ENCODE data around the gene ULK4.

ULK4 gene

GRCh38 chr3:41370307-41370706, 591.6 kb downstream of the ULK4 start:
- H3K4me3 ChIP-seq (ENCODE audit: low read depth, low read length) = no peak overlapping the region
- H3K27ac ChIP-seq (ENCODE audit: extremely low read depth, low read depth, low read length) = no peak overlapping the region
- TF ChIP-seq ZNF513 (tag by site-specific recombination; IDR thresholded peaks at IDR 0.05) (no peak), ZFHX2 (tag by site-specific recombination; conservative IDR thresholded peaks at IDR 0.05) (no peak), SALL2 (tag by site-specific recombination; IDR thresholded peaks at IDR 0.05; ENCODE audit: borderline replicate concordance) (no peak), ZNF311 (tag by site-specific recombination; IDR thresholded peaks at IDR 0.05; ENCODE audit: borderline replicate concordance) (no peak), ZBTB10 (tag by site-specific recombination; IDR thresholded peaks at IDR 0.05) (no peak), ZNF138 (tag by site-specific recombination; IDR thresholded peaks at IDR 0.05; ENCODE audit: borderline replicate concordance) (no peak), ZNF501 (tag by site-specific recombination; IDR thresholded peaks at IDR 0.05) (no peak), ZNF785 (tag by site-specific recombination; IDR thresholded peaks at IDR 0.05) (no peak), BCL6B (tag by site-specific recombination; IDR thresholded peaks at IDR 0.05) (no peak), ZNF747 (tag by site-specific recombination; IDR thresholded peaks at IDR 0.05) (no peak)
- ChIA-PET POLR2A (no interaction called here), CTCF (no interaction called here)
- H3K4me1 ChIP-seq (ENCODE audit: control insufficient read depth, insufficient read depth, low read length) = peaks cover 9% of the 10 kb centered on the region; the same call in 1 of the 2 replicates
- H3K36me3 ChIP-seq (ENCODE audit: control insufficient read depth in 2 of 2, insufficient read depth in 1 of 2, low read length in 2 of 2) = no peaks in the 10 kb centered on the region
- no peaks in the 10 kb centered on the region for H3K9me3 ChIP-seq (ENCODE audit: control insufficient read depth, insufficient read depth, low read depth, low read length)

GRCh38 chr3:41369838-41370237, 592.1 kb downstream of the ULK4 start:
- H3K4me1 ChIP-seq (ENCODE audit: control insufficient read depth, insufficient read depth, low read length) = peaks cover 9% of the 10 kb centered on the region; the same call in 1 of the 2 replicates
- ChIA-PET POLR2A (no interaction called here), CTCF (no interaction called here)
- H3K36me3 ChIP-seq (ENCODE audit: control insufficient read depth in 2 of 2, insufficient read depth in 1 of 2, low read length in 2 of 2) = no peaks in the 10 kb centered on the region
- no peak overlapping the region for H3K27ac ChIP-seq (ENCODE audit: extremely low read depth, low read depth, low read length)
- H3K9me3 ChIP-seq (ENCODE audit: control insufficient read depth, insufficient read depth, low read depth, low read length) = no peaks in the 10 kb centered on the region
- H3K4me3 ChIP-seq (ENCODE audit: low read depth, low read length) = no peak overlapping the region
- TF ChIP-seq GLIS1 (tag by site-specific recombination; IDR thresholded peaks at IDR 0.05) (no peak), ZNF140 (tag by site-specific recombination; IDR thresholded peaks at IDR 0.05) (no peak), YY2 (tag by site-specific recombination; IDR thresholded peaks at IDR 0.05) (no peak), ZNF324 (tag by site-specific recombination; IDR thresholded peaks at IDR 0.05) (no peak), ZNF133 (tag by site-specific recombination; IDR thresholded peaks at IDR 0.05) (no peak), ZBTB17 (tag by site-specific recombination; IDR thresholded peaks at IDR 0.05) (peak; percentile 55; the same call in 1 of the 2 replicates), ZNF19 (tag by site-specific recombination; IDR thresholded peaks at IDR 0.05; ENCODE audit: low read depth) (no peak), ZBTB1 (tag by site-specific recombination; IDR thresholded peaks at IDR 0.05) (no peak), PRDM10 (tag by site-specific recombination; IDR thresholded peaks at IDR 0.05) (no peak), TCF7L2 (IDR thresholded peaks at IDR 0.05; ENCODE audit: borderline replicate concordance, low read depth, low read length) (peak; percentile 78), ZNF658 (tag by site-specific recombination; IDR thresholded peaks at IDR 0.05) (no peak), ZNF626 (tag by site-specific recombination; IDR thresholded peaks at IDR 0.05) (no peak), ZNF416 (tag by site-specific recombination; IDR thresholded peaks at IDR 0.05) (no peak), ZBTB49 (tag by site-specific recombination; IDR thresholded peaks at IDR 0.05; ENCODE audit: low read depth) (no peak)
